AG08395 (cell line): ENCODE measurements around the gene IPMK.
A peak's percentile ranks its signal among the peaks of the same experiment; 100 is the strongest.
"Not testable (repeated sequence)": the region's sequence is repeated elsewhere in the genome, so short reads cannot be mapped to it uniquely, and the experiment has no call there.

ENCODE experiments used
- DNase-seq: peaks from one replicate; pipeline ENCODE4 v3.0.0; 2012; ENCODE audit warnings: mixed read lengths, low spot score

IPMK gene

GRCh38 chr10:58220769-58221451 is 46.8 kb downstream of the IPMK start:
- peak; percentile 67 for DNase-seq

DNA sequence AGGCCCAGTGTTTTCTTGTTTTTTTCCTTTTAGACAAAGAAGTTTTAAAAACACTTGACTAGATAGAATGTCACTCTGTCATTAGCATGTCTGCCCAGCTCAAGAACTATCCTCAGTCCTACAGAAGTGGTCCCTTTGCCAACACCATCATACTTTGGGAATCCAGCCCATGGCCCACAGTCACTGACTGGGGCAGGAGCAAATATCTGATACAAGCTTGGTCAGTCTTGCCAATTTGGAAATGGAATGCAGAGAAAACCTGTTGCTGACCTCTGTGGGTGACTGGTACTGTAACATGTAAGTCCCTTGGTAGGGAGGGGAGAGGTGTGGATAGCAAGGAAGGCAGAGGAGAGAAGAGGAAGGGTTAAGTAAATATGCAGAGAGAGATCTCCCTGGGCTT is 47.8 kb downstream of the IPMK start:
- peak; percentile 24 for DNase-seq

DNA sequence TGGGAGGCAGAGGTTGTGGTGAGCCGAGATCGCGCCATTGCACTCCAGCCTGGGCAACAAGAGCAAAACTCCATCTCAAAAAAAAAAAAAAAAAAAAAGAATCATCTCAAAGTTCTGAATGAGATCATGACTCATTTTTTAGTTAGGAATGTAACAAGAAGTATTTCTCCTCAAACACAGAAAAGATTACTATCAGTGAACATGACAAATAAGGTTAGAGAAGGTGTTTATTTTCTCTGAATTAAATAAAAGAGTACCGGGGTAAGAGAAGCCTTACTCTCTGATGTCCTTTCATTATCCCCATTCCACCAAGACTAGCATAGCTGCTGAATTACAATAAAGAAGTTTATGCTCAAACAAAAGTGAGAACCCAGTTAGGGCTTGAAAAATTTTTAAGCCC is 50.1 kb downstream of the IPMK start:
- DNase-seq = peak; percentile 40

DNA sequence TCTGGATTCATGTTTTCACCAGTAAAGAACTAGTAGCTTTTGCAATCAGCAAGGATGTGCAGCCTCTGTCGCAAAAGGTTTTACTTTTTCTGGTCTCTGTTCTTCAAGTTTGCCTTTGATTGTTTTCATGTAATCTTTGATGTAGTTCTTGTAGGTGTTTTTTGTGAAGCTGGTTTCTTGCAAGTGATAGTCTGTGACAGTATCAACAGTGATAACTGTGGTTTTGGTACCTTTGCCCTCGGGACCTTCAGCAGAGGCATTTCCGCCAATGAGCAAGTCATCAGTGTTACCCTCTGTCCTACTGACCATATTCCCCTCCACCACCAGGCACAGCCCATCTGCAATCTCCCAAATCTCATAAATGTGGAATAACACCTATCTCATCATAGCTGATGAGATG is 55.1 kb downstream of the IPMK start:
- DNase-seq = no peak

DNA sequence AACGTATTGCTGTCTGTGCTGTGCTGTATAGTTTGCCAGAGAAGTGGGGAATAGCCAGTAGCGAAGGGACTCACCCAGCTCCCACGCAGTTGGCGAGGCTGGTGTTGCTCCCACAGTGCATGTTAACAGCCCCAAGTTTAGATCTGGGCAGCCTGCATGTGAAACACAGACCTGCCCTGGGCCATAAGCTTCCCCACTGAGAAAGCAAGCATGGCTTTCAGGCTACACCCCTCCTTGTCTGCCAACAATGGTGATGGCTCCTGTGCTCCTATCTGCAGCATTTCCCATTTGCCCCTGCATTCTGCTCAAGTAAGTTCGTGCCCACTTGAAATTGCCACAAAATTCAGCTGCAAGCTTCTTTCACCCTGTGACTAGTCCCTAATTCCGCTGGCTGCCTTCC is 57.5 kb downstream of the IPMK start:
- DNase-seq = no peak

DNA sequence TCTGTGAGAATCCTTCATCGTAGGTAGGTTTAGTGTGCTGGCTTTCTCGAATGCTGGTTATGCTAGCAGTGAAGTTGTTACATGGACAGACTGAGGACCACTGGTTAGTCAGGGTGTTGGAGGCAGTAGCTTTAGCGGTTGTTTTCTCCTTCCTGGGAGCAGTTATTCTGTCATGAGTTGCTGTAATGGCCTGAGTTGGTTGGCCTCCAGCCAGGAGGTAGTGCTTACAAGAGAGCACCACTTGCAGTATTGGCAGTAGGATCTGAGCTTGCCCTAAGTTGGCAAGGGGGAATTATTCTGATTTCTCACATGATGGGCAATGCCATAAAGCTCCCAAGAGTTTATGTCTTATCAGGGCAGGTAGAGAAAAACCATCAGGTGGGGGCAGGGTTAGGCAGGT is 58.0 kb downstream of the IPMK start:
- no peak for DNase-seq

- DNase-seq = no peak
Measured at GRCh38 chr10:58206251-58206650, 61.4 kb downstream of the IPMK start.

DNA sequence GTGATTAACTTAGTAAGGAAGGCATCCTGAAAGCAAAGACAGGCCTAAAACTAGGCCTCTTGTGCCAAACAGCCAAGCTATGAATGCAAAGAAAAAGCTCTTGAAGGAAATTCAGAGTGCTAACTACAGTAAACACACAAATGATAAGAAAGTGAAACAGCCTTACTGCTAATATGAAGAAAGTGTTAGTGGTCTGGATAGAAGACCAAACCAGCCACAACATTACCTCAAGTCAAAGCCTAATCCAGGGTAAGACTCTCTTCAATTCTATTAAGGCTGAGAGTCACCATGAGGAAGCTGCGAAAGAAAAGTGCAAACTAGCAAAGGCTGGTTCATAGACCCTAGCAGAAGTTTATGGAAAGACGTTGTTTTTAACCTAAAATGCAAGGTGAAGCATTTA is 66.0 kb downstream of the IPMK start:
- no peak for DNase-seq

DNA sequence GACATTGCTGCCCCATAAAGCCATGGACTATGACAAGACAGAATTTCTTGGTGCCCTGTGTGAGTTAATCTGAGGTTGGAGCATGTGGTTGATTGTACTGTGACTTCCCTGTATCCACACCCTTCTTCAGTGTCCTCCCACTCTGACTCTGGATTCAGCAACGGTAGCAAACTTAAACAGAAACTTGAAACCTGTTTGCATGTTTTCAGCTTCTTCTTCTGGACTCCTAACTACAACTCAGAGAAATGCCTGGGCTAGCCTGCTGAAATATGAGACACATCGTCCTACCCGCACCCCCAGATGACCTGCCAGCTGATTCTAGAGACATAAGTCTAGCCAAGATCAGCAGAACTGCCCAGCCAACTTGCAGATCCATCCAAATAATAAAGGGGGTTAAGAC is 78.4 kb downstream of the IPMK start:
- peak; percentile 13 for DNase-seq

DNA sequence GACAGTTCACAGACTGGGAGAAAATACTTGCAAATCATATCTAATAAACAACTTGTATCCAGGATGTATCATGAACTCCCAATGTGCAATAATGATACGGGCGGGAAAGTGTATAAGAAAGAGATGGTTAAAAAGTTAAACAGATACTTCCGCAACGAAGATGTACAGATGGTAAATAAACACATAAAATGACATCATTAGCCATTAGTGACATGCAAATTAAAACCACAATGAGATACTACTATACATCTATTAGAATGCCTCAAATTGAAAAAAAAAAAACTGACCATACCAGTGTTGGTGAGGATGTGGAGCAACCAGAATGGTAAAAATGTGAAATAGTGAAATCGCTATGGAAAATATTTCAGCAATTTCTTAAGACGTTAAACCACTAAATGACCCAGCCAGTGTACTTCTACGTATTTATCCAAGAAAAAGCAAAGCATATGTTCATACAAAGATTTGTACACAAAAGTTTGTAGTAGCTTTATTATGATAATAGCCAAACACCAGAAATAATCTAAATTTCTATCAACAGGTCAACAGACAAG is 83.5 kb downstream of the IPMK start:
- no peak for DNase-seq

DNA sequence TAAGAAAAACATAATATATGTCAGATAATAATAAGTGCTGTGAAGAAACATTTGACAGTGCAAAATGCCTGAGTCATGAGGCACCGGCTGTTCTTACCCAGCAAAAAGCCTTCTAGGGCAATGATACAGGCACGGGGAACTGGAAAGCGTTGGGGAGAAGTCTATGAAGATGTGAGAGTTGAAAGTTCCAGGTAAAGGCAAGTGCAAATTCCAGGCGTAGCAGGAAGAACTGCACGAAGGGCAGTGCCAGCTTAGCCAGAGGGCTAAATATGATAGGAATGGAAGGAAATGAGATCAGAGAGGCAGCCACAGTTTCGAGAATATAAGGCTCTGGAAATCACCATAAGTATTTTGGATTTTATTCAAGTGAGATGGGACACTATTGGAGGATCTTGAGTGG is 87.0 kb downstream of the IPMK start:
- no peak for DNase-seq

- no peak for DNase-seq
Measured at GRCh38 chr10:58179238-58179637, 88.5 kb downstream of the IPMK start.

DNA sequence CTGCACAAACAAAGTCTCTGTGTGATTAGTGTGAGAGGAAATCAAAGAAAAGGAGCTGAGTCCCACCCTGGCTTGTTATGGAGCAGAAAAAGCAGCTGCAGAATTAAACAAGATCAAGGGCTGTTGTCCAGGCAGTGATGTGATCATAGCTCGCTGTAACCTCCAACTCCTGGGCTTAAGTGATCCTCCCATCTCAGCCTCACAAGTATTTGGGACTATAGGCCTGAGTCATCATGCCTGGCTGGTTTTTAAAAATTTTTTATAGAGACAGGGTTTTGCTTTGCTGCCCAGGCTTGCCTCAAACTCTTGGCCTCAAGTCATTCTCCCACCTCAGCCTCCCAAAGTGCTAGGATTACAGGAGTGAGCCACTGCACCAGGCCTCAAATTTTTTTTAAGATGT is 88.9 kb downstream of the IPMK start:
- DNase-seq = no peak

- peak; percentile 50 for DNase-seq
Measured at GRCh38 chr10:58177362-58177947, 90.2 kb downstream of the IPMK start.

GRCh38 chr10:58175990-58176900 is 91.4 kb downstream of the IPMK start:
- peak; percentile 40 for DNase-seq

GRCh38 chr10:58174831-58175230 is 92.9 kb downstream of the IPMK start:
- DNase-seq = no peak

DNA sequence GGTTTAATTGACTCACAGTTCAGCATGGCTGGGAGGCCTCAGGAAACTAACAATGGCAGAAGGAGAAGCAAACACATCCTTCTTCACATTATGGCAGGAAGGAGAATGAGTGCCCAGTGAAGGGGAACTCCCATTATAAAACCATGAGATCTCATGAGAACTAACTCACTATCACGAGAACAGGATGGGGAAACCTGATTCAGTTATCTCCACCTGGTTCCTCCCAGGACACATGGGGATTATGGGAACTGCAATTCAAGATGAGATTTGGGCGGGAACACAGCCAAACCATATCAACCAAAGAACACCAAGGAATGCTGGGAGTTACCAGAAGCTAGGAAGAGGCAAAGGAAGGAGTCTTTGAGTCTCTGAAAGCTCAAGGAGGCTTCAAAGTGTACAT is 94.3 kb downstream of the IPMK start:
- no peak for DNase-seq

GRCh38 chr10:58171146-58171545 is 96.5 kb downstream of the IPMK start:
- no peak for DNase-seq

GRCh38 chr10:58164517-58164916 is 103.2 kb downstream of the IPMK start:
- no peak for DNase-seq

- peak; percentile 29 for DNase-seq
Measured at GRCh38 chr10:58158806-58159205, 108.9 kb downstream of the IPMK start.

DNA sequence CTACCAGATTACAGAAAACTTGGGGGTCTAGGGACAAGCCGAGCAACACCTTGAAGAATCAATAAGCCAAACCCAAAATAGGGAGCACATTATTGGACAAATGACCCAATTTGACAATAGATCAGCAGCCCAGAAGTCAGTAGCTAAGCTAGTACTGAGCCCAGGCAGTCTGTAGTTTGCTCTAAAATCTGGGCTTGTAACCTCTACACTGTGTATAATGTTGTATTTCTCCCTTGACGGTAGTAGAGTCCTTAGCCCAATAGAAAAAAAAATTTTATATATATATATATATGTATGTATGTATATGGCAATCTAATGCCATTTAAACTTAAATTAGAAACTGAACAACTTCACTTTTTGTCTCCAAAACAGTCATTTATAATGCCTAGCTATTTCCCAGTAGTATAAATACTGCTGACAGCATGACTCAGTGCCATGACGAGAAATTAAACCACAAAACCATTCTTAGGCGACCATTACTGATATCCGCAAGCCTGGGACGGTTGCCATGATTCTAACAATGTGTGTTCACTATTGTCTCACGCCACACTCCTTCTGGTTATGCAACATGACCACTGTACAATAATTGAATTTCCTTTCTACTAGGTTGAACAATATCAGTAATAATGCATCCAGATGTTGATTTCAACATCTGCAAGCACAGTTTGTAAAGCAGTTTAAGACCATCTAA is 110.5 kb downstream of the IPMK start:
- peak; percentile 91 for DNase-seq

- not testable (repeated sequence) for DNase-seq
Measured at GRCh38 chr10:58155941-58156340, 111.8 kb downstream of the IPMK start.
